Stimulated activated CD4-positive, alpha-beta T cell treated with anti-CD3 and anti-CD28 coated beads, Interleukin-1b, Interleukin-23, amount 100 ng/mL, for 48 hours (primary cell): ENCODE results near the gene TMEM52.

Experiments
- DNase-seq: peaks from one replicate; pipeline ENCODE4 v3.0.0-alpha.2; 2020

TMEM52 gene

GRCh38 chr1:1914101-1914970 lies 4.7 kb downstream of the TMEM52 start:
- DNase-seq = no peak

- no peak for DNase-seq
These were observed 7.6 kb downstream of the TMEM52 start for GRCh38 chr1:1911350-1912041.

DNA sequence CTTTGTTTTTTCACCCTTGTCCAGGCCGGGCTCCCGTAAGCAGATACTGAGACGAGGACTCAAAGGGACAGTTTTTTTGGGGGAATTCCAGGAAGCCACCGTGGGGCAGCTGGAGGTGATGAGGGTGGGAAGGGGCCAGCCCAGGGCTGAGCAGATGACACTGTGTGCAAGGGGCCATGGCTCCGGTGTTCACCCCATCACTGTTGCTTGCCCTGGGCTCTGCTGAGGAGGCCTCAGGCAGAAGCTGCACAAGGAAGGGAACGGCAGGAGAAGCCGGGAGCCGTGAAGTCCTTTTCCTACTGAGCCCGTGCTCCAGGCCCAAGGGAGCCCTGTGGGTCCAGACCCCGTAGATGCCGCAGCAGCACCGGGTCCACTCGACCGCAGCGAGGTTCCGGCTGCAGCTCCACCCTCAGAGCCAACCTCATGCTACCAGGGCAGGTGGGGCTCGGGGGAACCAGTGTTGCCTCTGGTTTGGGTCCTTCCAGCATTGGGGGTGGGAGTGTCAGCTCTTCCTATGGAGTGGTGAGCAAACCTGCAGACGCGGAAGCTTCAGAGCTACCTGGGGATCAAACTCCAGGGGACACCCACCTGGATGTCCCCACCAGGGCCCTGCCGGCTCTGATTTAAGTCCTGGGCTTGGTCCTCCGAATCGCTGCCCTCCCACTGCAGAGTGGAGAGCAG lies 8.3 kb downstream of the TMEM52 start:
- no peak for DNase-seq

- no peak for DNase-seq
These were observed 9.0 kb downstream of the TMEM52 start for GRCh38 chr1:1910033-1910465.

- DNase-seq = no peak
These were observed 10.6 kb downstream of the TMEM52 start for GRCh38 chr1:1908506-1908791.

- no peak for DNase-seq
These were observed 11.9 kb downstream of the TMEM52 start for GRCh38 chr1:1907098-1907736.

GRCh38 chr1:1906185-1907097 lies 12.6 kb downstream of the TMEM52 start:
- peak; percentile 69 for DNase-seq

DNA sequence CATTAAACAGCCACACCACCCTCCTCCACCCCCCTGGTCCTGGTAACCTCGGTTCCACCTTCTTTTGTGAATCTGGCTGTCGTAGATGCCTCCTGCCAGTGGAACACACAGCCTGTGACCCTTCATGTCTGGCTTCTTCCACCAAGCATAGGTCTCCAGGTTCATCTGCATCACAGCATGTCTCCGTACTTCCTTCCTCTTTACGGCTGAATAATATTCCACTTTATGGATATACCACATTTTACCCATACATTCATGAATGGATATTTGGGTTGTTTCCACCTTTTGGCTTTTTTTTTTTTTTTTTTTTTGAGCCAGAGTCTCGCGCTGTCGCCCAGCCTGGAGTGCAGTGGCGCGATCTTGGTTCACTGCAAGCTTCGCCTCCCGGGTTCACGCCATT lies 15.9 kb downstream of the TMEM52 start:
- no peak for DNase-seq

DNA sequence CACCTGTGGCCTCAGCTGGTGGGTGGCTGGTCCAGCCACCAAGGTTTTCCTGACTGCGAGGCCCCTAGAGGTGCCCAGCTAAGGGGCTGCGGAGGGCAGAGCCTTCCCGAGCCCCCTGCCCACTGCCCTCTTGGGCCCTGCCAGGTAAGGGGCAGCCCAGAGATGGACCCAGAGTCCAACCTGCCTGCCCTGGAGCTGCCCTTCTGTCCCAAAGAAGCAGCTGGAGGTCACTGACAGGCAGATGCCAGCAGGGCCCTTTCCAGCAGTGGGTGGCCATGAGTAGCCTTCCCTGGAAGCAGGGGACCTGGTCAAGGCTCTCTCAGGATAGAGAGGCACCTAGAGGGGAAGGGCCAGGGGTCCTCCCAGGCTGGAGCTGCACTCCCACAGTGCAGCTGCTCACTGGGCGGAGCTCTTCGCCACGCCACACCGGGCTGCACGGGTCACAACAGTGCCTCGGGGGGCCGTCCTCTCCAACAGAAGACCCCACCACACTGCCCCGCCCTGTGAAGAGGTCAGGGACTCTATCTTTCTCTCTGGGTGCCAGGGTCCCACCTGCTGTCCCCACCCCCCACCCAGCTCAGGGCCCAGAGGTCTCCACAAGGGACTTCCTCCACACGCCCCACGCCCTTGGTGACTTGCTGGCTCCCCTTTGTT lies 17.3 kb downstream of the TMEM52 start:
- DNase-seq = no peak

- no peak for DNase-seq
These were observed 18.0 kb downstream of the TMEM52 start for GRCh38 chr1:1900883-1901640.

DNA sequence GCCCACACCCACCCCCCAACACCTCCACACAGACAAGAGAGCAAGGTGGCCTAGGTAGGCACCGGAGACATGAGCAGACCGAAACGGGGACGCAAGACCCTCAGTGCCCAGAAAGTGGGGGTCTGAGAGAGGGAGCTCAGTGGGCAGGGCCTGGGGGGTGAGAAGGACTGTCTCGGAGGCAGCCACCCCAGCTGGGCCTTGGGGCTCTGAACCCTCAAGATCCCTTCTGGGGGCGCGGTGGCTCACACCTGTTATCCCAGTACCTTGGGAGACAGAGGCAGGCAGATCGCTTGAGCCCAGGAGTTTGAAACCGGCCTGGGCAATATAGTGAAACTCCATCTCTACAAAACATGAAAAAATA lies 19.1 kb downstream of the TMEM52 start:
- no peak for DNase-seq

DNA sequence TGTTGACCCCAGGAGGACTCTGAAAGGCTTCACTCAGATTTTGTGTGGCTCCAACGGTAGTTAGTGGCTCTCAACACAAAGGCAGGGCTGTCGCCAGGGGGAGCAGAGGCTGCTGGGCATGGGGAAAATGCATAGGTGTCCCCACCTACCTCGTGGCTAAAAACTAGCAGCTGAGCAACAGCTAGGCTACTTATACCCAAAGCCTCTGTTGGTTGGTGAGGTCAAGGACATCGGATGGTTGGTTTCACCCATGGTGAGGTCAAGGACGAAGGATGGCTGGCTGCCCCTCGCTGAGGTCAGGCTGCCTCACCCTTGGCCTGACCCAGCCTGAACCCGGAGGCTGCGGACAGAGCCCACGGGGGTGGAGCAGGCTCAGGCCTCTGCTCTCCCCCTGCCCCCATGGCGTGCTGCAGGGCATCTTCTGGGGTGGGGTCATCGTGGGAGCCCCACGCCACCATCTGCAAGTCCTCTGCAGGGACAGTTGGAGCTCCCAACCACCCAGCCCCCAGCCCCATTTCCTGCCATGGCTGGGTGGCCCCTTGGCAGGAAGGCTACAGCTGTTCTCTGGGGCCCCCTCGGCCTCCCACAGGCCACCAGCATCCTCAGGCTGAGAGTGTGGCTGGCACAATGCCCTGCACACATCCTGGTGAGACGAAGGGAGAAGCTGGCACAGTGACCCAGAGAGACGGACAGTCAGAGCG lies 19.7 kb downstream of the TMEM52 start:
- no peak for DNase-seq

- no peak for DNase-seq
These were observed 20.7 kb downstream of the TMEM52 start for GRCh38 chr1:1898246-1898933.

DNA sequence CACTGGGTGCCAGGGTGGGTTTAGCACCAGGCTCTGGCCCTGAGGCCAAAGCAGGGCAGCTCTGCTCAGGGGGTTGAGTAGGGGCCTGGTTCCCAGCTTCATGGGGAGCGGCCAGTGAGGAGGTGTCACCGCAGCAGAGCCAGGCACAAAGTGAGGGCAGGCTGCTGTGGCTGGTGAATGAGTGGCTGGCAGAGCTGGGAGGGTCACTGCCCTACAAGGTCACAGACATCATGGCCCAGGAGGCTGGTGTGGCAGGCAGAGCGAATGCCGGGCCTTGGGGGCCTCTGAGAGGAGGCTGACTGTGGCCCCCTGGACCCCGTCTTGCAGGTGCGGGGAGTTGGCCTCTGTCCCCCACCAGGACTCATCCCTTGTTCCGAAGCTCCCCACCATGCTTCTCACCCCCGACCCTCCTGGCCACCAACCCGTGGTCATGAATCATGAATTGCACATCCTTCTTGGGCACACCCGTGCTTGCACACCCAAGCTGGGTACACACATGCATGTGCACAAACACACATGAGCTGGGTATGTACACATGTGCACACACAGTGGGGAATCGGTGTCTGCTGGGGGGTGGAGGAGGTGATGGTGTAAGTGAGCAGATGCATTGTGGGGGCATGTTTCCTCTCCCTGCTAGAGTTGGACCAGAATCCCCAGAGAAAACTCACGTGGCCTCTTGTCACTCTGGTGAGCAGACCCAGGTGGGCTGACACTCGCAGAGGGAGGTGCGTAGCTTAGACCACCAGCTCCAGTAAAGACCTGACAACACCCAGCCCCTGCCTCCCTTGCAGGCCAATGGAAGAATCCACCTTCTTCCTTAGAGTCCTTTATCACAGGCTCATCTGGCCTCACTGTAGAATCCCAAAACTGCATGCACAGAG lies 23.4 kb downstream of the TMEM52 start:
- no peak for DNase-seq

- no peak for DNase-seq
These were observed 24.0 kb downstream of the TMEM52 start for GRCh38 chr1:1895060-1895418.

DNA sequence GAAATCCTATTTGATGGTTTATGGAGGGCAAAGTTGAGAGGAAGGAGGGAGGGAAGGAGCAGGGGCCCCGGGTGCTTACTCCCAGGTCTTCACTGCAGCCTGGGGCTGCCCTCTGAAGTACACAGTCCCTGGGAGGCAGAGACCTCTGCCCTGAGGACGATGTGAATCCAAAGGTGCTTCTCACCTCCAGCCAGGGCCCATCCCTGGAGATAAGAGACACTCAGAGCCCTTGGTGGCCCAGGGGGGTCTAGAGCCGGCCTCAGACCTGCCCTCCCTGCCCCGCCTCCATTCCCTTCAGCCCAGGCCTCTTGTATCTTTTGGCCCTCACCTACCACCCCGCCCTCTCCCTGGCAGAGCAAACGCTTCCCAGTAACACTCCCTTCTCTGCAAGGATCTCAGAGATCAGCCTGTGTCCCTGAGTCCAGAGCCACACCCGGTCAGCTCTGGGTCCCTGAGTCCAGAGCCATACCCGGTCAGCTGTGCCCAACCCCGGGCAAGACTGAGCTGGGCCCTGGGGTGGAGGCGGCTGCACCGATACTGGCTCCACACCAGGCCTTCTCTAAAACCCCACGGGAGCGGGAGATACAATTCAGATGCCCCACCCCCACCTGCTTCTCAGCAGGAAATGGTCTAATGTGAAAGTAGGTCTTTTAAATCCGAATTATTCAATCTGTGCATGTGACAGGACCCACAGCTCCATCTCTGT lies 24.6 kb downstream of the TMEM52 start:
- DNase-seq = no peak

DNA sequence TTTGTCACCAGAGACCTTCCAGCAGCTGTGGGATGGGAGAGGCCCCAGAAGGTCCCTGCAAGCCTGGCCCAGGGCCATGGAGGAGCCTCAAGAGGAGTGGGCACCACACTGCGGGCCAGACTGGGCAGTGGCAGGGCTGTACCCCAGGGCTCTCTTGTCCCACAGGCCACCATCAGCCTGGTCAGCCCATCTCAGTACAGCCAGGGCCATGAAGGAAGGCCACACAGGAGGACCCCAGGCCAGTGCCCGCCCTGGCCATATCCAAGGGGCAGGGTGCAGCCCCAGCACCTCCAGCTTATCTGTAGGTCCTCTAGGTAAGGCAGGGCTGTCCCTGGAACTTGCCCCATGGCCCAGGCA lies 25.1 kb downstream of the TMEM52 start:
- DNase-seq = no peak

GRCh38 chr1:1893291-1893985 lies 25.6 kb downstream of the TMEM52 start:
- no peak for DNase-seq
